ENCODE results near the gene SLC9A1. TPM values are rescaled to one million over a fixed set of nuclear protein-coding genes. Genes with fewer than 3 reads are reported as not detected.

The SLC9A1 gene
- total RNA-seq, 1 donor from 2014 or later = 34.2 TPM

DNA sequence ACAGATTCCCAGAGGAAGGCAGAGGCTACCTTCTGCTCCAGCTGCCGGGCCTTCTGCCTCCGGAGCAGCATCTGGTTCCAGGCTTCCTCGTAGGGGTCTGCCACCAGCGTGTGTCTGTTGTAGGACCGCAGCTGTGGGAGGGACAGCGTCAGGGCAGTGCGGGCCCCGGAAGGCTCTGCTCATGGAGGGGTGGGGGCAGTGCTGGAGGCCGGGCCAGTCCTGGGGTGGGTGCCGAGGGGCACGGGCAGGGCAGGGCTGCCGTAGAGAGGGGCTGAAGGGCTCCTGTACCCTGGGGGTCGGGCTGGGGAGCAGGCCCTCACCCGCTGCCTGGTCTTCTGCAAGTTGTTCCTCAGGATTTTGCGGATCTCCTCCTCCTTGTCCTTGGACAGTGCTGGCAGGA lies 53.2 kb downstream of the SLC9A1 start:
- TF ChIP-seq, protein P1, sequence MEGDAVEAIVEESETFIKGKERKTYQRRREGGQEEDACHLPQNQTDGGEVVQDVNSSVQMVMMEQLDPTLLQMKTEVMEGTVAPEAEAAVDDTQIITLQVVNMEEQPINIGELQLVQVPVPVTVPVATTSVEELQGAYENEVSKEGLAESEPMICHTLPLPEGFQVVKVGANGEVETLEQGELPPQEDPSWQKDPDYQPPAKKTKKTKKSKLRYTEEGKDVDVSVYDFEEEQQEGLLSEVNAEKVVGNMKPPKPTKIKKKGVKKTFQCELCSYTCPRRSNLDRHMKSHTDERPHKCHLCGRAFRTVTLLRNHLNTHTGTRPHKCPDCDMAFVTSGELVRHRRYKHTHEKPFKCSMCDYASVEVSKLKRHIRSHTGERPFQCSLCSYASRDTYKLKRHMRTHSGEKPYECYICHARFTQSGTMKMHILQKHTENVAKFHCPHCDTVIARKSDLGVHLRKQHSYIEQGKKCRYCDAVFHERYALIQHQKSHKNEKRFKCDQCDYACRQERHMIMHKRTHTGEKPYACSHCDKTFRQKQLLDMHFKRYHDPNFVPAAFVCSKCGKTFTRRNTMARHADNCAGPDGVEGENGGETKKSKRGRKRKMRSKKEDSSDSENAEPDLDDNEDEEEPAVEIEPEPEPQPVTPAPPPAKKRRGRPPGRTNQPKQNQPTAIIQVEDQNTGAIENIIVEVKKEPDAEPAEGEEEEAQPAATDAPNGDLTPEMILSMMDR (IDR thresholded peaks at IDR 0.05) = no peak
- Mint-ChIP-seq H3K4me1 (ENCODE audit: unreplicated experiment) (peaks cover 35% of the 10 kb centered on the region), H3K4me3 (ENCODE audit: unreplicated experiment) (no peak overlapping the region), H3K36me3 (ENCODE audit: unreplicated experiment) (peaks cover 7% of the 10 kb centered on the region), H3K27ac (ENCODE audit: unreplicated experiment) (no peak overlapping the region), H3K9me3 (ENCODE audit: unreplicated experiment) (no peaks in the 10 kb centered on the region), H3K27me3 (ENCODE audit: unreplicated experiment) (no peaks in the 10 kb centered on the region)
- no peak for DNase-seq (ENCODE audit: extremely low spot score, unreplicated experiment)

- Mint-ChIP-seq H3K27me3 (ENCODE audit: unreplicated experiment) (no peaks in the 10 kb centered on the region), H3K9me3 (ENCODE audit: unreplicated experiment) (no peaks in the 10 kb centered on the region), H3K36me3 (ENCODE audit: unreplicated experiment) (peaks cover 7% of the 10 kb centered on the region), H3K4me1 (ENCODE audit: unreplicated experiment) (peaks cover 35% of the 10 kb centered on the region), H3K27ac (ENCODE audit: unreplicated experiment) (peak overlapping the region; percentile 44), H3K4me3 (ENCODE audit: unreplicated experiment) (no peak overlapping the region)
- no peak for DNase-seq (ENCODE audit: extremely low spot score, unreplicated experiment)
- TF ChIP-seq, protein P1 (IDR thresholded peaks at IDR 0.05) = no peak
These were observed 53.9 kb downstream of the SLC9A1 start for GRCh38 chr1:27101054-27101491.

GRCh38 chr1:27100335-27101053 lies 54.4 kb downstream of the SLC9A1 start:
- peak overlapping the region; percentile 73 for H3K27ac Mint-ChIP-seq (ENCODE audit: unreplicated experiment)
- H3K4me1 Mint-ChIP-seq (ENCODE audit: unreplicated experiment) = peaks cover 35% of the 10 kb centered on the region
- TF ChIP-seq, protein P1 (IDR thresholded peaks at IDR 0.05) = no peak
- H3K36me3 Mint-ChIP-seq (ENCODE audit: unreplicated experiment) = peaks cover 3% of the 10 kb centered on the region
- no peak for DNase-seq (ENCODE audit: extremely low spot score, unreplicated experiment)
- H3K27me3 Mint-ChIP-seq (ENCODE audit: unreplicated experiment) = no peaks in the 10 kb centered on the region
- H3K9me3 Mint-ChIP-seq (ENCODE audit: unreplicated experiment) = no peaks in the 10 kb centered on the region
- H3K4me3 Mint-ChIP-seq (ENCODE audit: unreplicated experiment) = no peak overlapping the region

- no peak for DNase-seq (ENCODE audit: extremely low spot score, unreplicated experiment)
- Mint-ChIP-seq H3K27me3 (ENCODE audit: unreplicated experiment) (no peaks in the 10 kb centered on the region), H3K4me3 (ENCODE audit: unreplicated experiment) (peak overlapping the region; percentile 1), H3K27ac (ENCODE audit: unreplicated experiment) (peak overlapping the region; percentile 91), H3K4me1 (ENCODE audit: unreplicated experiment) (peaks cover 35% of the 10 kb centered on the region), H3K36me3 (ENCODE audit: unreplicated experiment) (peaks cover 3% of the 10 kb centered on the region), H3K9me3 (ENCODE audit: unreplicated experiment) (no peaks in the 10 kb centered on the region)
- TF ChIP-seq, protein P1 (IDR thresholded peaks at IDR 0.05) = no peak
These were observed 55.2 kb downstream of the SLC9A1 start for GRCh38 chr1:27099587-27100334.

- no peak for DNase-seq (ENCODE audit: extremely low spot score, unreplicated experiment)
- peaks cover 3% of the 10 kb centered on the region for H3K36me3 Mint-ChIP-seq (ENCODE audit: unreplicated experiment)
- no peaks in the 10 kb centered on the region for H3K9me3 Mint-ChIP-seq (ENCODE audit: unreplicated experiment)
- peak overlapping the region; percentile 91 for H3K27ac Mint-ChIP-seq (ENCODE audit: unreplicated experiment)
- peaks cover 35% of the 10 kb centered on the region for H3K4me1 Mint-ChIP-seq (ENCODE audit: unreplicated experiment)
- peak overlapping the region; percentile 1 for H3K4me3 Mint-ChIP-seq (ENCODE audit: unreplicated experiment)
- TF ChIP-seq, protein P1 (IDR thresholded peaks at IDR 0.05) = no peak
- no peaks in the 10 kb centered on the region for H3K27me3 Mint-ChIP-seq (ENCODE audit: unreplicated experiment)
These were observed 55.8 kb downstream of the SLC9A1 start for GRCh38 chr1:27099135-27099586.
